ENCODE results near the gene APBA3.

DNA sequence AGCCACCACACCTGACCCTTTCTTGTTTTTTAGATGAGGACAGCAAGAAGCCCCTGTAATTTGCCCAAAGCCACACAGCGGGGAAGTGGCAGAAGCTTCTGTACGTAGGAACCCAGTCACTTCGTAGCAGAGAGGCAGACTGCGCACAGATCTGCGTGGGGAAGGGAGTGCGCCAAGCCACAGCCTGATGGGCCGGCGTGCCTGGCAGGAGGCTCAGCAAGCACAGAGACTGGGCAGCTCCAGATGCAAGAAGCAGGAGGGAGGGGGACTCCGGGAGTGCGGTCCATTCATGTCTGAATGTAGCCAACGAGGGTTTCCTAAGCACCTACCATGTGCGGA is 53.7 kb downstream of the APBA3 start:
- TF ChIP-seq, protein P1, sequence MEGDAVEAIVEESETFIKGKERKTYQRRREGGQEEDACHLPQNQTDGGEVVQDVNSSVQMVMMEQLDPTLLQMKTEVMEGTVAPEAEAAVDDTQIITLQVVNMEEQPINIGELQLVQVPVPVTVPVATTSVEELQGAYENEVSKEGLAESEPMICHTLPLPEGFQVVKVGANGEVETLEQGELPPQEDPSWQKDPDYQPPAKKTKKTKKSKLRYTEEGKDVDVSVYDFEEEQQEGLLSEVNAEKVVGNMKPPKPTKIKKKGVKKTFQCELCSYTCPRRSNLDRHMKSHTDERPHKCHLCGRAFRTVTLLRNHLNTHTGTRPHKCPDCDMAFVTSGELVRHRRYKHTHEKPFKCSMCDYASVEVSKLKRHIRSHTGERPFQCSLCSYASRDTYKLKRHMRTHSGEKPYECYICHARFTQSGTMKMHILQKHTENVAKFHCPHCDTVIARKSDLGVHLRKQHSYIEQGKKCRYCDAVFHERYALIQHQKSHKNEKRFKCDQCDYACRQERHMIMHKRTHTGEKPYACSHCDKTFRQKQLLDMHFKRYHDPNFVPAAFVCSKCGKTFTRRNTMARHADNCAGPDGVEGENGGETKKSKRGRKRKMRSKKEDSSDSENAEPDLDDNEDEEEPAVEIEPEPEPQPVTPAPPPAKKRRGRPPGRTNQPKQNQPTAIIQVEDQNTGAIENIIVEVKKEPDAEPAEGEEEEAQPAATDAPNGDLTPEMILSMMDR (IDR thresholded peaks at IDR 0.05) = no peak
- no peak for TF ChIP-seq POLR2A (IDR thresholded peaks at IDR 0.05)
